Measurements from ENCODE around the gene TRPC4. TPM values are rescaled to one million over a fixed set of nuclear protein-coding genes. Genes with fewer than 3 reads are reported as not detected.
"Not testable (repeated sequence)": the region's sequence is repeated elsewhere in the genome, so short reads cannot be mapped to it uniquely, and the experiment has no call there.

The TRPC4 gene
- total RNA-seq, 1 donor from 2014 or later = 0.13 TPM

DNA sequence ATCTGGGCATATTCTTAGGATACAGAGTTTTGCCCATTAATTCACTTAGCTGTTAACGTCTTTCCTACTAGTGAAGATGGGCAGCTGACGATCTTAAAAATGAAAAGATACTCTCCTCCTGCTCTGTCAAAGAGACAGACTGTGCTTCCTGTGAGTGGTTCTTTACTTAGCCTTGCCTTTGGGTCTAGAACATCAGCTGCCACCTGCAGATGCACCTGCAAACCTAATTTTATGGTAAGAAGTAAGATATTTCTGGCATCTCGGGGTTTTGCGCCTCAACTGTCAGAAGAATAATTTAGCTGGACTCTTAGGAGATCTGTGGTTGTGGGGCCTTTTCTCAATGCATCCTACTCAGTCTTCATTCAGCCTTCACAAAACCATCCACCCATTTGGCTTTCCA lies 36.2 kb downstream of the TRPC4 start:
- DNase-seq (ENCODE audit: low read depth, low spot score) = no peak

- DNase-seq (ENCODE audit: low read depth, low spot score) = no peak
These were observed 53.3 kb downstream of the TRPC4 start for GRCh38 chr13:37816276-37816675.

DNA sequence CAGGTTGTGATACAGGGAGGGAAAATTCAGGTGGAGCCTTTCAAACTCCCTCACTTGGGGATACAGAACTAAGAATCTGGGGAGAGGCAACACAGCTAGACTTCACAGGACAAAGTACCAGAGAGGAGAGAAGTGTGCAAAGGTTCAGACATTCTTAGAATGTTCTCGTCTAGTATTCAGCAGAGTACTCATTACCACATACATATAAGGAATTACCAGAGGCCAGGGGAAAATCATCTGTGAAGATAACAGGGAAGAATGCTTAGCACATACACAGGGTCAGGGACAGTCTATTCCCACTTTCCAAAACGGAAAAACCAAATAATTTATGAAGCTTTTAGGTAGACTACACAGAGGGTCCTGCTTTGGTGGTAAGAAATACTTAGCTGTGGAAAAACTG lies 58.1 kb downstream of the TRPC4 start:
- DNase-seq (ENCODE audit: low read depth, low spot score) = no peak

DNA sequence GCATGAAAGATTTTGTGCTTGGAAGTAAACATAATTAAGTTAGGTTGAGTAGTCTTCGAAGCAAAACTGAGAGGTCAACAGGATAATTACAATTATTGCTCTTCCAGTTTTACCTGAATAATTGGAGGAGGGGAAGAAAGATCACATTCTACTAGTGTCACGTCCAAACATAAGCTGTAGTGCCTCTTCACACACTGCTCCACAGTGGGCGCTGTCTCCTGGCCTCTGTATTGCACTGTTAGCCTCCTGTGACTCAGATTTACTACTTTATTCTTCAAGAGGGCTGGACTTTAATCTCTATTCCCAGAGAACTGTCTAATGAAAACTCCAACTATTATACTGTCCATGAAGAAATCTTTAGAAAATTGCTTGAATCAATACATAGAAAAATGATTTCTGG lies 62.9 kb downstream of the TRPC4 start:
- DNase-seq (ENCODE audit: low read depth, low spot score) = no peak

- no peak for DNase-seq (ENCODE audit: low read depth, low spot score)
These were observed 71.9 kb downstream of the TRPC4 start for GRCh38 chr13:37797631-37798030.

- DNase-seq (ENCODE audit: low read depth, low spot score) = not testable (repeated sequence)
These were observed 72.8 kb downstream of the TRPC4 start for GRCh38 chr13:37796795-37797194.

DNA sequence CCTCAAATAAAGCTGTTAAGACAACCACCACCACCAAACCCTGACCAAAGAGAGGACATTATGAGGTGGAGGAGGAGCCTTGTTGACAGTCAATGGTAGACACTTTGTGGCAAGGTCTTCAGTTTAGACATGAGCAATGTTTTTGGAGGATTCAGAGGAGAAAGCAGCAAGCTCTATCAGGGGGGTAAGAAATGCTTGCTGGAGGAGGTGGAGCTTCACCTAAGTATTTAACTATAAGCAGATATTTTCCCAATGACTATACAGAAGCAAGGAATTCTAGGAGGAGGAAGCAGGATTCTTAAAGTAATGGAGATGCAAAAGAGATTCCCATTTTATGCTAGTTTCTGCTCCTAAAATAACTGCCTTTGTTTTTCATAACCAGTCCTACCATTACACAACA lies 74.2 kb downstream of the TRPC4 start:
- DNase-seq (ENCODE audit: low read depth, low spot score) = no peak

- no peak for DNase-seq (ENCODE audit: low read depth, low spot score)
These were observed 77.9 kb downstream of the TRPC4 start for GRCh38 chr13:37791699-37792098.

DNA sequence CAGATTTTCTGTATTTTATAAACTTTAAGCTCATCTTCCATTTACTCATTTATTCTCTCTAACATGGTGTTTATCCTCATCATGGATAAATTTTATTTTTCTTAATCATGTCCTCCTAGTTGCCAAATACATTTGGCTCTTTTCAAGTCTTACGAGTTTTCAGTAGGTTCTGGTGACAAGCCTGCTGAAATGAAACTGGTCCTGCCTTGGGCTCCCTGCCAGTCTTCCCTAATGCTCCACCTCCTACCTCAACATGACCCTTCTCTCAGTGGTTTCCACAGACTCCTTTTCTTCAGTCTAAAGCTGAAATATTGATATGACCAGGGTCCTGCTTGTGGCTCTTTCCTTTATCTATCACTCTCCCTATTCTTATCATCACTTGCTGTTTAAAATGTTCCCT lies 81.2 kb downstream of the TRPC4 start:
- DNase-seq (ENCODE audit: low read depth, low spot score) = no peak

GRCh38 chr13:37777676-37778075 lies 91.9 kb downstream of the TRPC4 start:
- DNase-seq (ENCODE audit: low read depth, low spot score) = no peak

GRCh38 chr13:37775871-37776270 lies 93.7 kb downstream of the TRPC4 start:
- no peak for DNase-seq (ENCODE audit: low read depth, low spot score)

GRCh38 chr13:37772644-37773043 lies 96.9 kb downstream of the TRPC4 start:
- no peak for DNase-seq (ENCODE audit: low read depth, low spot score)

DNA sequence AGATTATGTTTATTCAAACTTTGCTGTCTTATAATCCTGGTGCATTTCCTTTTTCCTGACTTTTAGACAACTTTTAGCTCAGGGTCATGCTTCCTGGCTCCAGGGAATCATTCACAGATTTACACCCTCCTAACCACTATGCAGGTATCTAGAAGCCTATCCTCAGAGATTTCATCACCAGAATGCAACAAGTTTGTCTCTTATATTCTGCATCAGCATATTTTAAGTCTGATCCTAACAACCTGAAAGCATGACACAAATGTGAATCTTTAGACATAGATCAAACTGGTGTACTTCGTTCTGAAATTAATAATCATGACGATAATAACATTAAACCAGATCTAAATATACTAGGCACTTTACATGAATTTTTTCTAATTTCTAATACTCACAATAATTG lies 100.0 kb downstream of the TRPC4 start:
- DNase-seq (ENCODE audit: low read depth, low spot score) = no peak

DNA sequence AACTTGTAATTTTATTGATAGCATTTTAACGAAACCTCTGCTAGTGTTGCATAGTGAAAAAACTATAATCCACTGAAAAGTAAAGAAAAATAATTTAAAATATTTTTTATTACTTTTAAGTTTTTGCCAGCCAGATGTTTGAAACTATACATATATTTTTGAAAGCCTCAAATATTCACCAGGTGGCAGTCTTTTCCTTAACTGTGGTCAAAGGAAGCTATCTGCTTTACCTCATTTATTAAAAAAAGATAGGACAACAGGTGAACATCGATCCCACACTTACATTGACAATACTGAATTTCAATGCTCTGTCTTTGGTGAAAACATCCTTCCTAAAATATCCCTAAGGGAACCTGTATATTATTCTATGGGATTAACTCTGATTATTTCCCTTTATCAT lies 100.5 kb downstream of the TRPC4 start:
- no peak for DNase-seq (ENCODE audit: low read depth, low spot score)

DNA sequence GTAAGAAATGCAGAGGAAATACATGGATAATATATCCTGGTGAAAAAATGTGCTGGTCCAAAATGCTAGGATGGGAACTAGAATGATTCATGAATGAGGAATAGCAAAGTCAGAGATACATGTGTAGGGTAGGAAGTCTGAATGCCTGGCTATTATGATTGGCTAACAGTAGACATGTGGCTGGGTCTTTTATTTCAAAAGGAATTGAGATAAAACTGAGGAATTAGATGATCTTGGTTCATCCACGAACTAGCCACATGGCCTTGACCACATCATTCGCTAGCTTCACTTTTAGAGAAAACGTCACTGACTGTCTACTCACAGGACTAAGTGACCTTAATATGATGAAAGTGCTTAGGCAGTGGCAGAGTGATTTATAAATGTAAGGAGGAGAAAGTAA lies 103.1 kb downstream of the TRPC4 start:
- no peak for DNase-seq (ENCODE audit: low read depth, low spot score)

DNA sequence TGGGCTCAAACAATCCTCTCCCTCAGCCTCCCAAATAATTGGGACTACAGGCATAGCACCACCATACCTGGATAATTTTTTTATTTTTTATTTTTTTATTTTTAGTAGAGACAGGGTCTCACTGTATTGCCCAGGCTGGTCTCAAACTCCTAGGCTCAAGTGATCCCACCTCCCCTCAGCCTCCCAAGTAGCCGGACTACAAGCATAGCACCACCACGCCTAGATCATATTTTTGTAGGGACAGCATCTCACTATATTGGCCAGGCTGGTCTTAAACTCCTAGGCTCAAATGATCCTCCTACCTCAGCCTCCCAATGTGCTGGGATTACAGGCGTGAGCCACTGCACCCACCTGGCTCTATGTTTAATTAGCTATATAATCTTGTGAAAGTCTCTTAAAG lies 114.2 kb downstream of the TRPC4 start:
- DNase-seq (ENCODE audit: low read depth, low spot score) = no peak

GRCh38 chr13:37753776-37754175 lies 115.8 kb downstream of the TRPC4 start:
- DNase-seq (ENCODE audit: low read depth, low spot score) = no peak

- no peak for DNase-seq (ENCODE audit: low read depth, low spot score)
These were observed 117.4 kb downstream of the TRPC4 start for GRCh38 chr13:37752146-37752545.

GRCh38 chr13:37751025-37751424 lies 118.5 kb downstream of the TRPC4 start:
- no peak for DNase-seq (ENCODE audit: low read depth, low spot score)

DNA sequence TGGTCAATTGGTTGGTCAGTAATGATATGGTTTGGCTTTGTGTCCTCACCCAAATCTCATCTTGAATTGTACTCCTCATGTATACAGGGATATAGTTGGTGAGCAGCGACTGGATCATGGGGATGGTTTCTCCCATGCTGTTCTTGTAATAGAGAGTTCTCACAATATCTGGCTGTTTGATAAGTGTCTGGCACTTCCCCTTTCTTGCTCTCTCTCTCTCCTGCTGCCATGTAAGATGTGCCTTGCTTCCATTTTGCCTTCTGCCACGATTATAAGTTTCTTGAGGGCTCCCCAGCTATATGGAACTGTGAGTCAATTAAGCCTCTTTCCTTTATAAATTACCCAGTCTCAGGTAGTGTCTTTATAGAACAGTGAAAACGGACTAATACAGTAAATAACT lies 120.7 kb downstream of the TRPC4 start:
- DNase-seq (ENCODE audit: low read depth, low spot score) = no peak

DNA sequence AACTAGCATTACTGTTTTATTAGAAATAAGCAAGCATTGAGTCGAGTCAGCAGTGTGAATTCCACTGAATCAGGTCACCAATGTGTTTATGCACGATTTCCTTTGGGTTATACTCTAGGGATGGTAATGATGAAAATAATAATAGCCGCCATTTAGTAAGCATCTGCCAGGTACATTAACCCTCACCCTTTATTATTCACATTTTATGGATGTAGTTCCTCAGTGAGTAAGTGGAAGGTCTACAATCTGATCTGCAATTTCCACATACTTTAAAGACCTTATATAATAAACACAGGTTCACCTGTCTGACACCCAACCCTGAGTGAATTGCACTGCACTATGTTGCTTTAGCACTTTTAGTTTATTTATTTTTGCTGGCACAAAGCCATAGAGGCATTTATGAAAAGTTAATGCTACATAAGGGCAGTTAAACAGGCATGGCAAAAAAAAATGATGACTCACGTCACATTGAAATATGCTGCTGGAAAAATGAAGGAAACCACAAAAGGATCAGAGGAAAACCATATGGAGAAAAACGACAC lies 122.4 kb downstream of the TRPC4 start:
- peak; percentile 20 for DNase-seq (ENCODE audit: low read depth, low spot score)

GRCh38 chr13:37741536-37741935 lies 128.0 kb downstream of the TRPC4 start:
- DNase-seq (ENCODE audit: low read depth, low spot score) = no peak

- DNase-seq (ENCODE audit: low read depth, low spot score) = no peak
These were observed 133.5 kb downstream of the TRPC4 start for GRCh38 chr13:37736045-37736444.

DNA sequence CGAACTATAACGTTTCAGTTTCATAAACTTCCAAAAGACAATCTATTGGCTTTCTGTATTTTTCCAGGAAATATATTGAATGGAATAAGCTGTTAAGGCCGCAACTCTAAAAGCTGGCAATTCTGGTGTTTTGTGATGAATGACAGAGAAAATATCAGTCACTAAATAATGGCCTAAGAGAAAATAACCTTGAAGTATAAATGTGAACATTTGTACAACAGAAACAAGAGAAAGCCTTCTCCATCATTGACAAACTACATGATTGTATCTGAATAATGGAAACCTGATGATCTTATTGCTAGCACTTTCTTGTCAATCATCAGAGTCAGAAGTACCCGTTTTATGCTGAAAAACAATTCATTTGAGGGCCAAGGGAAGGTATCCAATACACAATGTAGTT lies 134.3 kb downstream of the TRPC4 start:
- no peak for DNase-seq (ENCODE audit: low read depth, low spot score)

Data from pulmonary artery endothelial cell (primary cell).